Neutrophil (primary cell): ENCODE results near the gene UPF3B.

Source experiments
- H3K27ac ChIP-seq: fragments of 200-600 bp; sonication (generic); 2 replicates; pipeline ENCODE4 v1.5.1; 2016; ENCODE audit warnings: mild to moderate bottlenecking, moderate library complexity
- H3K27me3 ChIP-seq: fragments of 200-600 bp; sonication (generic); 2 replicates; pipeline ENCODE4 v1.6.0; 2016; ENCODE audit warnings: mild to moderate bottlenecking
- H3K36me3 ChIP-seq: fragments of 200-600 bp; sonication (generic); 2 replicates; pipeline ENCODE4 v1.5.1; 2017
- H3K4me1 ChIP-seq, 2 experiments: fragments of 200-600 bp in 1 of 2; sonication (generic) in 1 of 2; 1 replicate in 1 of 2; 2 replicates in 1 of 2; pipeline versions ENCODE4 v1.5.1 to v1.6.1; 2013 to 2016; ENCODE audit warnings: low read depth in 1 of 2, low read length in 1 of 2, mild to moderate bottlenecking in 1 of 2, moderate library complexity in 1 of 2; ENCODE audit not compliant: control insufficient read depth in 1 of 2, insufficient read depth in 1 of 2
- H3K4me3 ChIP-seq, 2 experiments: fragments of 200-600 bp in 1 of 2; sonication (generic) in 1 of 2; 1 replicate in 1 of 2; 2 replicates in 1 of 2; pipeline ENCODE4 v1.5.1; 2013 to 2016; ENCODE audit warnings: low read depth in 1 of 2, low read length in 1 of 2, mild to moderate bottlenecking in 1 of 2, moderate library complexity in 1 of 2
- H3K9me3 ChIP-seq: fragments of 200-600 bp; sonication (generic); 2 replicates; pipeline ENCODE4 v1.5.1; 2016
- CTCF ChIP-seq: fragments of 200-600 bp; sonication (generic); IDR thresholded peaks from 2 replicates; pipeline ENCODE4 v1.5.1; 2016; ENCODE audit warnings: antibody characterized with exemption

UPF3B gene

GRCh38 chrX:119791437-119792231, 61.1 kb downstream of the UPF3B start, which contains the start of gene RPL39:
TSS of gene RPL39 (minus strand) at chrX:119791630. CDS start at chrX:119791576, 54 bp downstream.
- H3K4me1 ChIP-seq: peaks cover 14 to 27% of the 10 kb centered on the region in 2 experiments
- H3K9me3 ChIP-seq: no peaks in the 10 kb centered on the region
- H3K27ac ChIP-seq: peak within 1 kb of the TSS; percentile 93

GRCh38 chrX:119790977-119791436, 61.8 kb downstream of the UPF3B start:
- no peak for TF ChIP-seq CTCF
- Histone ChIP-seq H3K4me3 (peak overlapping the region; percentile 76 to 78), H3K4me1 (peaks cover 14 to 27% of the 10 kb centered on the region in 2 experiments), H3K9me3 (no peaks in the 10 kb centered on the region), H3K27ac (peak overlapping the region; percentile 93), H3K36me3 (peaks cover under 1% of the 10 kb centered on the region), H3K27me3 (no peaks in the 10 kb centered on the region)

More at GRCh38 chrX:119791437-119792231, 61.1 kb downstream of the UPF3B start, which contains the start of gene RPL39:
- peak; percentile 35 for TF ChIP-seq CTCF
- H3K4me3 ChIP-seq: peak within 1 kb of the TSS; percentile 76 to 78
- H3K36me3 ChIP-seq: no peaks in the 10 kb centered on the region
- no peaks in the 10 kb centered on the region for H3K27me3 ChIP-seq

GRCh38 chrX:119784747-119785446, 67.9 kb downstream of the UPF3B start:
- peak; percentile 67 for TF ChIP-seq CTCF
- H3K27ac ChIP-seq: peak overlapping the region; percentile 33
- no peak overlapping the region for H3K4me3 ChIP-seq
- peaks cover 55 to 59% of the 10 kb centered on the region in 2 experiments for H3K4me1 ChIP-seq
- H3K9me3 ChIP-seq: no peaks in the 10 kb centered on the region
- H3K36me3 ChIP-seq: peaks cover 6% of the 10 kb centered on the region
- H3K27me3 ChIP-seq: no peaks in the 10 kb centered on the region
